K562 treated with DMSO at 1 percent for 24 hours (cell line): ENCODE results near the gene OR5B21. TPM values are rescaled to one million over a fixed set of nuclear protein-coding genes. Genes with fewer than 3 reads are reported as not detected.

ENCODE experiments used
- total RNA-seq: library from RNA; unstranded; fragments of 300-600 nt; gene quantifications from 2 replicates; pipeline ENCODE4 v1.2.3, GENCODE V29; 2022; ENCODE audit warnings: low read depth; ENCODE audit not compliant: insufficient read depth

The OR5B21 gene
- not detected in 2 replicates for total RNA-seq

DNA sequence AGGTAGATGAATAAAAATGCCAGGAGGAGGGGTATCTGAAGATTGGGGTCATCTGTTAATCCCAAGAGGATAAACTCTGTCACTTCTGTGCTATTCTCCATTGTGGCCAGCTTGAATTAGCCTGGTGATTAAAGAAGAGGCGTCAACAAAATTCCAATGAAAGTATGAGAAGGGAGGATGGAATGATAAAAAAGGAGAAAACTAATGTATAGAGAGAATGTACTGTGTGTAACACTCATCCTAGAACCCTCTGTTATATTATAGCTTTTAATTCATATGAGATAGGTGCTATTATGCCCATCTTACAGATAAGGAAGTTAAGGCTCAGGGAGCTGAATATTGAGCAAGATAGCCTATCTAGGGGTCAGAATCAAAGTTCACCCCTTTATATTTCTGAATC lies at the start of gene OR5B21:
Gene OR5B21, minus strand, starts transcription at position 101 of the 400 bp plus-strand sequence. Its CDS starts 0 bp downstream, at position 101.

Other genes with a start within 250 kb of the OR5B21 start
- gene OR10W1, start 239.8 kb downstream of the OR5B21 start, total RNA-seq: not detected in 2 replicates
- gene OR5B17, start 149.0 kb downstream of the OR5B21 start, total RNA-seq: not detected in 2 replicates
- not detected in 2 replicates for gene OR5B3, start 101.2 kb downstream of the OR5B21 start, total RNA-seq
- not detected in 2 replicates for gene OR5B2, start 80.0 kb downstream of the OR5B21 start, total RNA-seq
- gene OR5B12, start 65.9 kb downstream of the OR5B21 start, total RNA-seq: not detected in 2 replicates
- 2.3 and 2.4 TPM in 2 replicates for gene LPXN, start 67.8 kb upstream of the OR5B21 start, total RNA-seq
- 22.0 and 25.0 TPM in 2 replicates for gene ZFP91, start 71.0 kb upstream of the OR5B21 start, total RNA-seq
- gene CNTF, start 114.6 kb upstream of the OR5B21 start, total RNA-seq: 0.80 and 0.83 TPM in 2 replicates
- gene GLYAT, start 223.8 kb upstream of the OR5B21 start, total RNA-seq: not detected in 2 replicates